NCI-H2196 (cell line): Measurements from ENCODE around the gene HLA-DRA.
"Not testable (repeated sequence)": the region's sequence is repeated elsewhere in the genome, so short reads cannot be mapped to it uniquely, and the experiment has no call there.

ENCODE experiments used
- DNase-seq: peaks from one replicate; lab custom pipeline; 2025; ENCODE audit not compliant: unreplicated experiment; lab: John Stamatoyannopoulos, UW

HLA-DRA gene

DNA sequence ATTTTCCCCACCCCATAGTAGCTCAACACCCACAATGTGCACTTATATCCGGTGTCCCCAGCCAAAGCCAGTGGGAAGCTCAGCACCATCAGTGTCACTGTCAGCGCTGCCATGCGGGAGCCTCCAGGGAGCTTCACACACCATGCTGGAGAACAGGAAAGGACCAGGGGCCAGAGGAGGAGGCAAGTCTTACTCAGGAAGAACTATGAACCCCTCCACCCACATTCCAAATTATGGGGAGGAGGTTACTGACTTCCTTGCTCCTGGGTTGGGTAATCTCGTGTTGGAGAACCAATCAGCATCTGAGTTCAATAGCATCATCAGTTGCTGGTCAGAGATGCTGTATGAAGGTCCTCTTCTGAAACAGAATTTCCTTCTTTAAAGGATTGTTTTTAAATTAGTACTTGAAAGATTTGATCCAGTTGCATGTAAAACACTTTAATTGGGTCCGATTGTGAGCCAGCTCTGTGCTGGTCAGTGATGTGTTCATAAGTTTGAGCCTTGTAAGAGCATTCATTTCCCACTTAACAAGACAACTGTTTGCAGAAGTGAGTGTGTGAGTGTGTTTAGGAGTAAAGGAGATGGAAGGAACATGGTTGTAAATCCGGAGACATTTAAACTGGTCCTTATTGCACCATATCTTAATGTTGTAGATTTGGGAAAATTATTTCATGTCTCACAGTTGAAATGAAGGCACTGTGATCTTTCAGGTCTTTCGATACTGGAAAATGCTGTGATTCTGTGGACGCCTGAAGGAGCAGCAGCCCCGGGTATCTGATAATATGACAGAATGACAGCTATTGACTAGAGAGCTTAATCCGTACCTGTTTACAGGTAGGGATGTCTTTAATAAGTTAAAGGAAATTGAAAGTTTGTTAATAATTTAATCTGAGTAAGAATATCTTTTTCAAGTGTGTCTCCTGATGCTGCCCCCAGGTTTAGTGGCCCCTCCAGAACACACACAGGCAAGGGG lies 34.0 kb downstream of the HLA-DRA start:
- DNase-seq = not testable (repeated sequence)

DNA sequence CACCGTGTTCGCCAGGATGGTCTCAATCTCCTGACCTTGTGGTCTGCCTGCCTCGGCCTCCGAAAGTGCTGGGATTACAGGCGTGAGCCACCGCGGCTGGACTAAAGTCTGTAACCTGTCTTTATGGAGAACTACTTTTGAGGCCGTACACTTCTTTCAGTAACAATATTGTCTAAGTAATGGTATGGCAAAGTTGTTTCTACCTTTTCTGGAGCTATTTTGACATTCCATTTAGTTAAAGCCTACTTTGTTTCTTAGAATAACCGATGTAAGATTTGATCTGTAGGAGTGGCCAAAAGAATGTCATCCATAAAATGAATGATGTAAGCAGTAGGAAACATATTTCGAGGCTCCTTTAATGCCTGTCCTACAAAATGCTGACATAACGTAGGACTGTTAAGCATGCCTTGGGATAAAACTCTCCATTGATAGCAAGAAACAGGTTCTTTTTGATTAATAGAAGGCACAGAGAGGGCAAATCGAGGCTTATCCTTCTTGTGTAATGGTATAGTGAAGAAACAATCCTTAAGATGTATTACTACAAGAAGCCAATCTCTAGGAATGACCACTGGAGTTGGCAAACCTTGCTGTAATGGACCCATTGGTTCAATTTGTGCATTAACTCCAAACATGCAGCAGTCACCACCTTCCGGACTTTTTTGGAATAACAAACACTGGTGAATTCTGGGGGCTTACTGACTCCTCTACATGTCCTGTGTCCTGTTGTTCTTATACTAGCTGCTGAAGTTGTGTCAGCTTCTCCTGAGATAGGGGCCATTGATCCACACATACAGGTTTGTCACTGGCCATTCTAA lies 35.9 kb downstream of the HLA-DRA start:
- no peak for DNase-seq

DNA sequence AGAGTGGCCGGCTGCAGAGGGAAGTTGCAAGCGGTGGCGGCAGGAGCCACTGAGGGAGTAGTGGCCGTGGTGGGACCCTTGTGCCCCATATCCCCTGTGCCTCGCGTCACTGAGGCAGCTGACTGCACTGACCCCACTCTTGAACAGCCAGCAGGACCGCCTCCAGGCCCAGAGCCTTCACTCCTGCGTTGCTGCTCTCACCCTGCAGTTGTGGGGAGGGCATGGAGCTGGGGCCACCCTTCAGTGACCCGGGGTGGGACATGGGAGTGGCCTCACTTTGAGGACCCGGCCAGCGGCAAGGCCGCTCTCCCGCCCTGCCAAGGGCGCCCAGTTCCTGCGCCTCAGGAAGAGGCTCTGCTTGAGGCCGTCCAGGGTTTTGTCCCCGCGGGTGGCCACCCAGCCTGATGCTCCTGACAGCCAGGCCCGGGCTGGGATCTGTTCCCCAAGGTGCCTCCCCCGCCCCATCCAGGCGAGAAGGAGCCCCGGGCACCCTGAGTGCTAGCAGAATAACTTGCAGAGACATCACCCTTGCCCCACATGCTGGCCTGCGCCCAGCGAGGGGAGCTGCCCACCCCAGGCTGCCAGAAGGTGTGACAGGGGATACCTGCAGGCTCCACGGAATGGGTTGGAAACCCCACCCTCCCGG lies 44.4 kb downstream of the HLA-DRA start:
- DNase-seq = no peak

DNA sequence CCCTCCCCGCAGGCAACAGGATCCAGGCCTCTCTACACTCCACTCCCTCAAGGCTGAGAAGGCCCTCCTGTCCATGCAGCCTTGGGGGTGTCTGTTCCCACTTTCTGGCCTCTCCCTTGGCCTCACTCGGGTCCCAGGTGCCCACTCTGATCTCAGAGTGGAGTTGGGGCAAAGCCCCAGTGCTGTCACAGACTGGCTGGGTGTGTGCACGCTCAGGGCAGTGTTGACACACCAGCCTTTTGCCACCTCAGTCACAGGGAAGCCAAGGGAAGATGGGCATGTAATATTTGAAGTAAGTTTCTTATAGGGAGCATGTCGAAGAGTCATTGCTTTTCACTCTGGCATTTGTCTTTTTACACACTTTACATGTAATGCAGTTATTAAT lies 44.9 kb downstream of the HLA-DRA start:
- no peak for DNase-seq

DNA sequence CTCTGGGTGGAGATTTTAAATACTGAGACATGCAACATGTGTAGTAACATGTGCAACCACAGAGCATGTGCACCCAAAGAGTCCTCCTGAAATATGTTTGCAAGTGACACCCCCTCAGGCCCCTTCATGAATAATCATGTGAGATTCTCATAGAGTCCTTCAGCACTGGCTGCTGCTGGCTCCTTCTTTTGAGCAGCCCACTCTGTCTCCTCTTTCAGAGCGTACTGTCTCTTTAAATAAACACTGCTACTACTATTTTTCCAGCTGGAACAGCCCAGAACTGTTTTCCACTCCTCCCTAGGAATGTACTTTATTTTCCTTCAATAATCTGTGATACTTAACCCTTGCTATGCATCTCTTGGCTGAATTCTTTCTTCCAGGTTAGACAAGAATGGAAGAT lies 48.4 kb downstream of the HLA-DRA start:
- no peak for DNase-seq

DNA sequence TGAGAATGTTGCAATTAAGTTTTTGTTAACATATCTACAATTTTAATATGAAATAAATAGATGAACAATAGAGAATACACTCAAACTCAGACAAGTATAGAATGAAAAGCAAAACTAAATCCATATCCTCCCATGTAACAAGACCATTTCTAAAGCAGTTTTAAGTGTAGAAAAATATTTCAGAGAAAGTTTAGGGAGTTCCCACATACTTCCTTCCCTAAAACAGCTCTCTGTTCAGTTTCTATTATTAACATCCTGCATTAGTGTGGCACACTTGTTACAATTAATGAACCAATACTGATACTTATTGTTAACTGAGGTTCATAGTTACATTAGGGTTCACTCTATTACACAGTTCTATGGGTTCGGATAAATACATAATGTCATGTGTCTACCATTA lies 52.0 kb downstream of the HLA-DRA start:
- DNase-seq = no peak

DNA sequence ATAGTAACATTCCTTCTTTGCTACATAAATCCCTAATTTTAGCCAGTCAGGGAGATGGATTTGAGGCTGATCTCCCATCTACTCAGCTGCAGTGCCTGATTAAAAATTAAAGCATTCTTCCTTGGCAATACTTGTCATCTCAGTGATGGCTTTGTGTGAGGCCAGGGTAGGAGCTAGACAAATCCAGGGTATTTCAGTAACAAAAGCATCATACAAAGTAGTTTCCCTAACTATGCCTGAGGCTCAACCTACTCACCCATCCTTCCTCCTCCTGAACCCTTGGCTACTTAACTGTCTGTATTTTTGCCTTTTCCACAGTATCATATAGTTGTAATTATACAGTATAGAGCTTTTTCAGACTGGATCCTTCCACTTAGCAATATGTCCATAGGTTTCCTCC lies 52.7 kb downstream of the HLA-DRA start:
- DNase-seq = no peak
